Gastroesophageal sphincter (tissue), 4 donors: ENCODE data around the gene NFIA. TPM values are rescaled to one million over a fixed set of nuclear protein-coding genes. Genes with fewer than 3 reads are reported as not detected.

Source experiments
- ATAC-seq: fragments of 150-250 bp; one replicate; pipeline ENCODE4 v1.9.1; 2016; ENCODE audit warnings: mild to moderate bottlenecking, moderate library complexity
- H3K27ac ChIP-seq, 4 donors: fragments of 200-600 bp; sonication (generic) in 3 of 4; 1 replicate in 3 of 4; 2 replicates in 1 of 4; pipeline ENCODE4 v1.5.1; 2016 to 2019
- H3K27me3 ChIP-seq: fragments of 200-600 bp; sonication (generic); one replicate; pipeline ENCODE4 v1.5.1; 2019
- H3K36me3 ChIP-seq, 2 donors: fragments of 200-600 bp; sonication (generic); one replicate each; pipeline ENCODE4 v1.5.1; 2019; ENCODE audit warnings: control low read depth in 1 of 2
- H3K4me1 ChIP-seq, 3 donors: fragments of 200-600 bp; sonication (generic); 1 replicate in 2 of 3; 2 replicates in 1 of 3; pipeline ENCODE4 v1.5.1; 2016 to 2019; ENCODE audit warnings: control low read depth in 2 of 3
- H3K4me3 ChIP-seq, 2 donors: fragments of 200-600 bp; sonication (generic); one replicate each; pipeline ENCODE4 v1.5.1; 2019; ENCODE audit warnings: mild to moderate bottlenecking in 1 of 2, moderate library complexity in 1 of 2
- H3K9me3 ChIP-seq, 3 donors: fragments of 200-600 bp; sonication (generic); one replicate each; pipeline ENCODE4 v1.5.1; 2017 to 2019; ENCODE audit warnings: control low read depth in 2 of 3
- EP300 ChIP-seq: sonication (generic); formaldehyde crosslinking; IDR thresholded peaks from one replicate; pipeline ENCODE4 v1.6.1; 2017; ENCODE audit warnings: antibody characterized with exemption, mild to moderate bottlenecking
- POLR2A ChIP-seq, 2 donors: fragments of 450-650 bp; IDR thresholded peaks; one replicate each; pipeline ENCODE4 v1.6.1; 2017; ENCODE audit warnings: antibody characterized with exemption in 2 of 2, mild to moderate bottlenecking in 2 of 2, moderate library complexity in 1 of 2
- POLR2AphosphoS5 ChIP-seq: sonication (generic); formaldehyde crosslinking; IDR thresholded peaks from one replicate; pipeline ENCODE4 v1.6.1; 2017; ENCODE audit warnings: antibody characterized with exemption
- WGBS, 2 donors: methylation state at CpG; one replicate each; pipeline ENCODE4 v1.1.5; 2018; ENCODE audit warnings: low coverage in 1 of 2; 5-methylcytosine and 5-hydroxymethylcytosine counted together
- total RNA-seq, 4 donors: library from RNA; depleted of rRNA; stranded (reverse); fragments of >200 nt; gene quantifications; one replicate each; pipeline ENCODE4 v1.1.0, GENCODE V29; 2016
- TF ChIP-seq, protein P1 (sequence below), 4 experiments: fragments of 200-600 bp in 2 of 4; fragments of 450-650 bp in 2 of 4; sonication (generic) in 1 of 4; IDR thresholded peaks; one replicate each; pipeline ENCODE4 v1.5.1; 2017 to 2019; ENCODE audit warnings: antibody characterized with exemption in 4 of 4, mild to moderate bottlenecking in 2 of 4, moderate library complexity in 2 of 4

NFIA gene
- total RNA-seq, 4 donors from 2014 or later = 123 to 205 (median 149) TPM

DNA sequence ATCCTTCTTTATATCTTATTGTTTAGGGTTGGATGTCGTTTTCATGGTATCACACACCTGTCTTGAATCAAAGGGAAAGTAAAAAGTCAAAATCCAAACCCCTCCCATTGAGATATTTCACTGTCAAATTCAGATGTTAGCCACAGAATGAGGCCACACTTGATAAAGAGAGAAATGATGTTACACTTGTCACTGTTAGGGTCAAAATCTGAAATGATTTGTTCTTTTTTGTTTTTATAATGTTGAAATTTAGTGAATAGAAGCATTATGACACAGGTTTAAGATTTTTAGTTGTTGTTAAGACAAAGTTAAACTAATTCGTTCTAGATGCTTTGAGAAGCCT, 13.1 kb downstream of the NFIA start:
- no peak for ATAC-seq

DNA sequence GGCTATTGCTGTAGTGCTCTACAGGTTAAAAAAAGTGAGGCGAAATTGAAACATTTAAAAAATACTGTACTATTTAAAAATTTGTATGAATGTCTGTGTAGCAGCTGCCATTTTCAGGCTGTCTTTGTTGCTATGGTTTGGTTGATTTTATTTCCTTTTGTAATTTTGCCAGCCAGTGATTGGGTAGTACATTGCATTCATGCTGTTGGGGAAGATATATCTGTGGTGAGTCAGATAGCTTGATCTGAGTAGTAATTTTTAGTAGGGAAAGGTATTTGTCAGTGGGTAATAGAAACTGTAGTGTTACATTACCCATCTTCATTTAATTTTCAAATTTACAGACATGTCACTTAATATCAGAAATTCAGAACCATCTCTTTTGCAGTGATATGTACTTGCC, 15.0 kb downstream of the NFIA start:
- no peak overlapping the region for H3K27ac ChIP-seq
- WGBS, 2 donors = 95 to 100% methylated on average over 1 of the region's 1 CpG
- H3K36me3 ChIP-seq = no peaks in the 10 kb centered on the region
- H3K9me3 ChIP-seq = no peaks in the 10 kb centered on the region
- ATAC-seq = peak; percentile 26
- no peaks in the 10 kb centered on the region for H3K27me3 ChIP-seq
- TF ChIP-seq POLR2A (IDR thresholded peaks at IDR 0.05) (no peak), POLR2AphosphoS5 (peak; percentile 17)
- TF ChIP-seq, protein P1, sequence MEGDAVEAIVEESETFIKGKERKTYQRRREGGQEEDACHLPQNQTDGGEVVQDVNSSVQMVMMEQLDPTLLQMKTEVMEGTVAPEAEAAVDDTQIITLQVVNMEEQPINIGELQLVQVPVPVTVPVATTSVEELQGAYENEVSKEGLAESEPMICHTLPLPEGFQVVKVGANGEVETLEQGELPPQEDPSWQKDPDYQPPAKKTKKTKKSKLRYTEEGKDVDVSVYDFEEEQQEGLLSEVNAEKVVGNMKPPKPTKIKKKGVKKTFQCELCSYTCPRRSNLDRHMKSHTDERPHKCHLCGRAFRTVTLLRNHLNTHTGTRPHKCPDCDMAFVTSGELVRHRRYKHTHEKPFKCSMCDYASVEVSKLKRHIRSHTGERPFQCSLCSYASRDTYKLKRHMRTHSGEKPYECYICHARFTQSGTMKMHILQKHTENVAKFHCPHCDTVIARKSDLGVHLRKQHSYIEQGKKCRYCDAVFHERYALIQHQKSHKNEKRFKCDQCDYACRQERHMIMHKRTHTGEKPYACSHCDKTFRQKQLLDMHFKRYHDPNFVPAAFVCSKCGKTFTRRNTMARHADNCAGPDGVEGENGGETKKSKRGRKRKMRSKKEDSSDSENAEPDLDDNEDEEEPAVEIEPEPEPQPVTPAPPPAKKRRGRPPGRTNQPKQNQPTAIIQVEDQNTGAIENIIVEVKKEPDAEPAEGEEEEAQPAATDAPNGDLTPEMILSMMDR (IDR thresholded peaks at IDR 0.05) = no peak
- H3K4me3 ChIP-seq = no peak overlapping the region
- H3K4me1 ChIP-seq = peaks cover 8 to 98% (median 23%) of the 10 kb centered on the region in 3 donors

More for the DNA sequence above, 13.1 kb downstream of the NFIA start:
- H3K4me1 ChIP-seq = peaks cover 8 to 100% (median 23%) of the 10 kb centered on the region in 3 donors
- no peaks in the 10 kb centered on the region for H3K36me3 ChIP-seq
- H3K4me3 ChIP-seq = no peak overlapping the region
- no peaks in the 10 kb centered on the region for H3K27me3 ChIP-seq
- no peaks in the 10 kb centered on the region for H3K9me3 ChIP-seq
- H3K27ac ChIP-seq = peak overlapping the region; percentile 40 to 97 (median 56)
- TF ChIP-seq, protein P1 (IDR thresholded peaks at IDR 0.05) = no peak
- TF ChIP-seq POLR2A (IDR thresholded peaks at IDR 0.05) (no peak), POLR2AphosphoS5 (no peak), EP300 (no peak)
- WGBS, 2 donors = 33 to 41% methylated on average over 1 to 2 of the region's 2 CpGs

GRCh38 chr1:61097722-61098121, 15.4 kb downstream of the NFIA start:
- H3K9me3 ChIP-seq = no peaks in the 10 kb centered on the region
- H3K27me3 ChIP-seq = no peaks in the 10 kb centered on the region
- no peaks in the 10 kb centered on the region for H3K36me3 ChIP-seq
- WGBS, 2 donors = 22 to 35% methylated on average over 1 of the region's 1 CpG
- no peak for ATAC-seq
- TF ChIP-seq POLR2A (IDR thresholded peaks at IDR 0.05) (no peak), EP300 (no peak), POLR2AphosphoS5 (no peak)
- TF ChIP-seq, protein P1 (IDR thresholded peaks at IDR 0.05) = no peak
- no peak overlapping the region for H3K27ac ChIP-seq
- H3K4me1 ChIP-seq = peaks cover 4 to 98% (median 19%) of the 10 kb centered on the region in 3 donors
- no peak overlapping the region for H3K4me3 ChIP-seq

GRCh38 chr1:61098333-61098732, 16.0 kb downstream of the NFIA start:
- ATAC-seq = no peak
- TF ChIP-seq EP300 = no peak
- Histone ChIP-seq H3K36me3 (no peaks in the 10 kb centered on the region), H3K9me3 (no peaks in the 10 kb centered on the region), H3K27me3 (no peaks in the 10 kb centered on the region), H3K27ac (no peak overlapping the region), H3K4me3 (no peak overlapping the region), H3K4me1 (peaks cover 3 to 98% (median 16%) of the 10 kb centered on the region in 3 donors)
- WGBS, 2 donors = 74 to 82% methylated on average over 3 of the region's 3 CpGs

DNA sequence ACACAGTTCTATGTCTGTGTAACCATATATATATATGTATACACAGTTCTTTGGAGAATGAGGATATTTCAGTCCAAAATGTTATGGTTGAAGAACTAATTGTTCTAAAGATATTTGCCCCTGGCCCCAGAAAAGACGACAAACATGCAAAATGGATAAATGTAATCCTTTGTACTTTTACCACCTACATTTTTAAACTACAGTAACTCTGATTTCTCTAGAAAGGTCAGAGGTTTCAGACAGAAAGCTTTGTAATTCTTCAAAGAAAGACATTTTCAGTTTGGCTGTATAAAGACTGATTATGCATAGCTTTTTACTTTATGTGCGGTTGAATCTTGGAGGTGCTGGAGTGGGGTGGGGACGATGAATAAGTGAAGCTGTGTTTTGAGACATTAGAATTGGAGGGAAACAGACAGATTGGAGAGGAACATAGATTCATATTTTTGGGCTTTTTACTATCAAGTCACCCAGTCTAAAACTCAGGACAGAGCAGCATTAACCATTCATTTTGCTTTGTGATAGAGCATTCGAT, 16.6 kb downstream of the NFIA start:
- Histone ChIP-seq H3K36me3 (no peaks in the 10 kb centered on the region), H3K9me3 (no peaks in the 10 kb centered on the region), H3K4me3 (no peak overlapping the region), H3K4me1 (peaks cover 3 to 98% (median 12%) of the 10 kb centered on the region in 3 donors), H3K27ac (no peak overlapping the region), H3K27me3 (no peaks in the 10 kb centered on the region)
- 66 to 79% methylated on average over 4 of the region's 4 CpGs for WGBS, 2 donors
- TF ChIP-seq POLR2AphosphoS5 = no peak
- TF ChIP-seq, protein P1 (IDR thresholded peaks at IDR 0.05) = no peak
- ATAC-seq = no peak
